Esophagus (tissue), 2 donors: Measurements from ENCODE around the gene SPINT4. TPM values are rescaled to one million over a fixed set of nuclear protein-coding genes. Genes with fewer than 3 reads are reported as not detected.

Experiments
- polyA plus RNA-seq, 2 donors: library from polyadenylated mRNA; stranded (reverse); fragments of 200-250 nt; gene quantifications; one replicate each; pipeline ENCODE4 v1.2.3, GENCODE V29; 2013
- donor health status: healthy with polysubstance abuse.
- donor health status: Bipolar disorder and iron deficiency.

Gene SPINT4
- polyA plus RNA-seq, 2 donors: not detected

Other genes with a start within 250 kb of the SPINT4 start
- gene SPINT3, start 206.7 kb upstream of the SPINT4 start, polyA plus RNA-seq: not detected
- not detected for gene WFDC6, start 182.9 kb upstream of the SPINT4 start, polyA plus RNA-seq
- gene EPPIN, start 174.9 kb upstream of the SPINT4 start, polyA plus RNA-seq: not detected
- gene WFDC8, start 143.1 kb upstream of the SPINT4 start, polyA plus RNA-seq: not detected
- not detected for gene WFDC10A, start 92.6 kb upstream of the SPINT4 start, polyA plus RNA-seq
- not detected for gene WFDC9, start 91.1 kb upstream of the SPINT4 start, polyA plus RNA-seq
- not detected for gene WFDC11, start 52.1 kb upstream of the SPINT4 start, polyA plus RNA-seq
- not detected for gene WFDC13, start 20.3 kb upstream of the SPINT4 start, polyA plus RNA-seq
- under 1 TPM; 0.07 to 0.18 TPM for gene WFDC10B, start 17.3 kb upstream of the SPINT4 start, polyA plus RNA-seq
- 1 to 10 TPM in 1 of 2 donors, under 1 TPM in 1; 0.51 to 2.4 TPM for gene WFDC3, start 69.5 kb downstream of the SPINT4 start, polyA plus RNA-seq
- gene DNTTIP1, start 69.6 kb downstream of the SPINT4 start, polyA plus RNA-seq: 10 to 100 TPM; 24.6 to 29.4 TPM
- 10 to 100 TPM; 53.1 to 83.4 TPM for gene UBE2C, start 90.3 kb downstream of the SPINT4 start, polyA plus RNA-seq
- 1 to 10 TPM in 1 of 2 donors, under 1 TPM in 1; 0.28 to 1.0 TPM for gene TNNC2, start 105.0 kb downstream of the SPINT4 start, polyA plus RNA-seq
- gene SNX21, start 111.5 kb downstream of the SPINT4 start, polyA plus RNA-seq: 10 to 100 TPM in 1 of 2 donors, 1 to 10 TPM in 1; 9.3 to 25.8 TPM
- 10 to 100 TPM; 24.8 to 26.6 TPM for gene ACOT8, start 135.0 kb downstream of the SPINT4 start, polyA plus RNA-seq
- 1 to 10 TPM; 1.1 to 1.5 TPM for gene ZSWIM3, start 135.3 kb downstream of the SPINT4 start, polyA plus RNA-seq
- gene ZSWIM1, start 158.9 kb downstream of the SPINT4 start, polyA plus RNA-seq: 1 to 10 TPM; 2.4 to 3.9 TPM
- under 1 TPM; 0.76 to 0.96 TPM for gene SPATA25, start 165.3 kb downstream of the SPINT4 start, polyA plus RNA-seq
- 1 to 10 TPM; 1.4 to 2.5 TPM for gene NEURL2, start 168.9 kb downstream of the SPINT4 start, polyA plus RNA-seq
- gene CTSA, start 169.0 kb downstream of the SPINT4 start, polyA plus RNA-seq: 10 to 100 TPM; 43.6 to 55.0 TPM
- 10 to 100 TPM; 27.0 to 27.2 TPM for gene PLTP, start 189.8 kb downstream of the SPINT4 start, polyA plus RNA-seq
- 10 to 100 TPM; 18.0 to 20.9 TPM for gene PCIF1, start 212.3 kb downstream of the SPINT4 start, polyA plus RNA-seq
- 10 to 100 TPM; 10.7 to 18.0 TPM for gene ZNF335, start 249.9 kb downstream of the SPINT4 start, polyA plus RNA-seq